GM12864 (cell line): ENCODE measurements around the gene FPR2.

Experiments
- DNase-seq: peaks from one replicate; pipeline ENCODE4 v3.0.0-alpha.2; 2011; ENCODE audit warnings: low read depth
- H3K4me3 ChIP-seq: 2 replicates; pipeline ENCODE4 v1.5.1; 2011; ENCODE audit warnings: mild to moderate bottlenecking, low read depth, low read length, control low read depth
- CTCF ChIP-seq: IDR thresholded peaks from 2 replicates; pipeline ENCODE4 v1.5.1; 2011; ENCODE audit warnings: low read depth, mild to moderate bottlenecking, moderate library complexity, low read length, control low read depth, inconsistent platforms; ENCODE audit errors: missing control alignments

The FPR2 gene

GRCh38 chr19:51754109-51754508 is 6.9 kb upstream of the FPR2 start:
- no peak for TF ChIP-seq CTCF
- DNase-seq, result no peak
- no peak overlapping the region for H3K4me3 ChIP-seq

- DNase-seq, result no peak
- no peak overlapping the region for H3K4me3 ChIP-seq
- no peak for TF ChIP-seq CTCF
These were observed 6.2 kb upstream of the FPR2 start for GRCh38 chr19:51754770-51755169.

GRCh38 chr19:51755571-51755970 is 5.4 kb upstream of the FPR2 start:
- DNase-seq, result no peak
- no peak for TF ChIP-seq CTCF

GRCh38 chr19:51761696-51762095 is 716 bp downstream of the FPR2 start:
- TF ChIP-seq CTCF, result no peak
- no peak for DNase-seq
- H3K4me3 ChIP-seq, result no peak overlapping the region

More at GRCh38 chr19:51755571-51755970, 5.4 kb upstream of the FPR2 start:
- H3K4me3 ChIP-seq, result no peak overlapping the region

- TF ChIP-seq CTCF, result no peak
- no peak for DNase-seq
- H3K4me3 ChIP-seq, result no peak overlapping the region
These were observed 4.1 kb downstream of the FPR2 start for GRCh38 chr19:51765086-51765485.

GRCh38 chr19:51766461-51766860 is 5.5 kb downstream of the FPR2 start:
- H3K4me3 ChIP-seq, result no peak overlapping the region
- DNase-seq, result no peak
- no peak for TF ChIP-seq CTCF

GRCh38 chr19:51771376-51772130 is 10.6 kb downstream of the FPR2 start:
- no peak overlapping the region for H3K4me3 ChIP-seq
- DNase-seq, result no peak
- TF ChIP-seq CTCF, result no peak
